SU-DHL-6 (cell line): ENCODE measurements around the gene DOCK1.

Experiments
- H2AFZ ChIP-seq: fragments of 200-600 bp; sonication (generic); 2 replicates; pipeline ENCODE4 v1.6.1; 2014; ENCODE audit warnings: low read depth, mild to moderate bottlenecking, moderate library complexity, mixed read lengths, antibody characterized with exemption, low read length; ENCODE audit not compliant: severe bottlenecking
- H3F3A ChIP-seq: fragments of 200-600 bp; shearing (Covaris generic); 2 replicates; pipeline ENCODE4 v1.6.0; 2016; ENCODE audit warnings: antibody characterized with exemption, mild to moderate bottlenecking; ENCODE audit not compliant: insufficient read depth
- H3K27ac ChIP-seq: fragments of 200-600 bp; sonication (generic); 2 replicates; pipeline ENCODE4 v1.5.1; 2016; ENCODE audit warnings: low read depth, mild to moderate bottlenecking, low read length, moderate library complexity, mixed read lengths
- H3K27me3 ChIP-seq: fragments of 200-600 bp; sonication (generic), shearing (Covaris generic); 2 replicates; pipeline ENCODE4 v1.6.0; 2014; ENCODE audit warnings: mild to moderate bottlenecking, low read length
- H3K36me3 ChIP-seq: fragments of 200-600 bp; sonication (generic); 2 replicates; pipeline ENCODE4 v1.6.1; 2014; ENCODE audit warnings: mild to moderate bottlenecking, low read length, mixed read lengths
- H3K4me2 ChIP-seq: fragments of 300-600, 200-600 bp; shearing (Covaris generic), sonication (generic); 2 replicates; pipeline ENCODE4 v1.6.0; 2014; ENCODE audit warnings: low read length, low read depth, mild to moderate bottlenecking; ENCODE audit not compliant: poor library complexity, severe bottlenecking
- H3K4me3 ChIP-seq: fragments of 200-600 bp; sonication (generic); 2 replicates; pipeline ENCODE4 v1.5.1; 2014; ENCODE audit warnings: antibody characterized with exemption, low read length, mild to moderate bottlenecking, mixed read lengths; ENCODE audit not compliant: insufficient read depth, poor library complexity, severe bottlenecking
- H3K79me2 ChIP-seq: fragments of 200-600 bp; sonication (generic); 2 replicates; pipeline ENCODE4 v1.6.1; 2014; ENCODE audit warnings: mild to moderate bottlenecking, low read length, moderate library complexity; ENCODE audit not compliant: insufficient read depth
- H3K9ac ChIP-seq: fragments of 200-600 bp; sonication (generic); 2 replicates; pipeline ENCODE4 v1.7.0; 2014; ENCODE audit warnings: mild to moderate bottlenecking, low read length
- H3K9me2 ChIP-seq: fragments of 200-600 bp; sonication (generic); replicated peaks from 2 replicates; pipeline ENCODE4 v1.6.1; 2014; ENCODE audit warnings: low read length; ENCODE audit not compliant: insufficient read depth
- H3K9me3 ChIP-seq: fragments of 200-600 bp; sonication (generic); 2 replicates; pipeline ENCODE4 v1.6.1; 2014; ENCODE audit warnings: low read length, mixed read lengths; ENCODE audit not compliant: insufficient read depth
- H4K20me1 ChIP-seq: fragments of 200-600 bp; sonication (generic); 2 replicates; pipeline ENCODE4 v1.6.1; 2014; ENCODE audit warnings: low read depth, mild to moderate bottlenecking, antibody characterized with exemption, low read length, moderate library complexity, mixed read lengths
- EZH2phosphoT487 ChIP-seq: fragments of 200-600 bp; sonication (generic), shearing (Covaris generic); conservative IDR thresholded peaks from 2 replicates; pipeline ENCODE4 v1.6.1; 2018; ENCODE audit warnings: mild to moderate bottlenecking, antibody characterized with exemption, low read length, moderate library complexity, mixed read lengths
- TF ChIP-seq, protein P1 (sequence below): fragments of 200-600 bp; sonication (generic); IDR thresholded peaks from one replicate; pipeline ENCODE4 v1.5.1; 2017; ENCODE audit warnings: antibody characterized with exemption, mild to moderate bottlenecking, low read length, moderate library complexity; ENCODE audit not compliant: insufficient read depth, poor library complexity, severe bottlenecking

DOCK1 gene

DNA sequence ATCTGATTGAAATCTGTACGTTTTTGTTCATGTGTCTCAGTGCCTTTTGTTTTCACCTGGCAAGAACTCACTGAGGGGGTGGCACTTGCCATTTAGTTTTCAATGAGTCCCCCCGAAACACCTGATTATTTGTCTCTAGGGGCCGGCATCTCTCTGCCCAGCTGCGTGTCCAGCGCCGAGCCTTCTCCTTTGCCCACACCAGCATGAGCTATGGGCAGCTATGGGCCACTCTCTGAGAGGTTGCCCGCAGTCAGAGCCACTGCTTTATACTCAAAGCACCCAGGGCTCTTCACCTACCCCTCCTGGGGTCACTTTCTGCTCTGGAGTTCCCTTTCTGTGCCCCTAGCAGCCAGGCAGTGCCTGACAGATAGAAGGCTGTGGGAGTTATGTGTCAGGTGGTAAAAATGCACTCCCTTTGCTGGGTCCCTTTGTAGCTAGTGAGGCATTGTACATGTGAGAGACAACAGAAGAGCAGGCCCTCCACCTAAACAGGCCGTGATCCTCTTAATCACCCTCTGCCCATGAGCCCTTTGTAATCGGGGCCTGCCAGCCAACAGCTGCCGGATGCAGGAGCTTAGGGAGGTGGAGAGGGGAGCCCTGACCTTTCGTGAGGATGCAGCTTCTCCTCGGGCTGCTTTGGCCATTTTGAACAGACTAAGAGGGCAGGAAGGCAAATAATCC lies 510.8 kb downstream of the DOCK1 start:
- Histone ChIP-seq H3F3A (no peaks in the 10 kb centered on the region), H3K27ac (no peak overlapping the region), H3K4me3 (no peak overlapping the region), H3K36me3 (no peaks in the 10 kb centered on the region), H3K4me2 (no peak overlapping the region), H4K20me1 (no peaks in the 10 kb centered on the region), H3K9ac (no peak overlapping the region), H3K79me2 (no peaks in the 10 kb centered on the region), H3K9me2 (no peaks in the 10 kb centered on the region), H3K27me3 (no peaks in the 10 kb centered on the region), H3K9me3 (no peaks in the 10 kb centered on the region), H2AFZ (no peak overlapping the region)
- TF ChIP-seq, protein P1, sequence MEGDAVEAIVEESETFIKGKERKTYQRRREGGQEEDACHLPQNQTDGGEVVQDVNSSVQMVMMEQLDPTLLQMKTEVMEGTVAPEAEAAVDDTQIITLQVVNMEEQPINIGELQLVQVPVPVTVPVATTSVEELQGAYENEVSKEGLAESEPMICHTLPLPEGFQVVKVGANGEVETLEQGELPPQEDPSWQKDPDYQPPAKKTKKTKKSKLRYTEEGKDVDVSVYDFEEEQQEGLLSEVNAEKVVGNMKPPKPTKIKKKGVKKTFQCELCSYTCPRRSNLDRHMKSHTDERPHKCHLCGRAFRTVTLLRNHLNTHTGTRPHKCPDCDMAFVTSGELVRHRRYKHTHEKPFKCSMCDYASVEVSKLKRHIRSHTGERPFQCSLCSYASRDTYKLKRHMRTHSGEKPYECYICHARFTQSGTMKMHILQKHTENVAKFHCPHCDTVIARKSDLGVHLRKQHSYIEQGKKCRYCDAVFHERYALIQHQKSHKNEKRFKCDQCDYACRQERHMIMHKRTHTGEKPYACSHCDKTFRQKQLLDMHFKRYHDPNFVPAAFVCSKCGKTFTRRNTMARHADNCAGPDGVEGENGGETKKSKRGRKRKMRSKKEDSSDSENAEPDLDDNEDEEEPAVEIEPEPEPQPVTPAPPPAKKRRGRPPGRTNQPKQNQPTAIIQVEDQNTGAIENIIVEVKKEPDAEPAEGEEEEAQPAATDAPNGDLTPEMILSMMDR: no peak
- no peak for TF ChIP-seq EZH2phosphoT487

DNA sequence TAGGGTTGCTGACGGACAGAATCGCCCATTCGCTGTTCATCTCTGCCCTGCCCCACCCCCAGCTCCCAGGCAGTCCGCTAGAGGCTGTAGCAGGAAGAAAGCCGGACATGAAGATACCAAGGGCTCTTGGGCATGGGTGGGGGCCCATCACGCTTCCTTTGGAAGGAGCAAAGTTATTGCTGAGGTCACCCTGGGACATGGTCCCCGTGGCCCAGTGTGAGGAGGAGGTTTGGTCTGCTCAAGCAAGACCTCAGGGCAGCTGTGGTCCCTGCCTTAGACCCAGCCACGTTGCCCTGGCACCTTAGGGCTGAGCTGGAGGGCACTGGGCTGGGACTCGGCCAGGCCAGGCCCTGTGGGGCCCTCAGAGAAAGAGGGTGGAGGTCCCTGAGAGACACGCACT lies 511.8 kb downstream of the DOCK1 start:
- H3K27ac ChIP-seq: no peak overlapping the region
- no peaks in the 10 kb centered on the region for H3K36me3 ChIP-seq
- H4K20me1 ChIP-seq: no peaks in the 10 kb centered on the region
- no peaks in the 10 kb centered on the region for H3K79me2 ChIP-seq
- H3K27me3 ChIP-seq: no peaks in the 10 kb centered on the region
- no peak overlapping the region for H2AFZ ChIP-seq
- no peaks in the 10 kb centered on the region for H3K9me3 ChIP-seq
- TF ChIP-seq, protein P1: no peak
- no peak for TF ChIP-seq EZH2phosphoT487
- no peaks in the 10 kb centered on the region for H3K9me2 ChIP-seq
- H3K4me3 ChIP-seq: no peak overlapping the region
- no peak overlapping the region for H3K4me2 ChIP-seq
- H3F3A ChIP-seq: no peaks in the 10 kb centered on the region
- H3K9ac ChIP-seq: no peak overlapping the region

DNA sequence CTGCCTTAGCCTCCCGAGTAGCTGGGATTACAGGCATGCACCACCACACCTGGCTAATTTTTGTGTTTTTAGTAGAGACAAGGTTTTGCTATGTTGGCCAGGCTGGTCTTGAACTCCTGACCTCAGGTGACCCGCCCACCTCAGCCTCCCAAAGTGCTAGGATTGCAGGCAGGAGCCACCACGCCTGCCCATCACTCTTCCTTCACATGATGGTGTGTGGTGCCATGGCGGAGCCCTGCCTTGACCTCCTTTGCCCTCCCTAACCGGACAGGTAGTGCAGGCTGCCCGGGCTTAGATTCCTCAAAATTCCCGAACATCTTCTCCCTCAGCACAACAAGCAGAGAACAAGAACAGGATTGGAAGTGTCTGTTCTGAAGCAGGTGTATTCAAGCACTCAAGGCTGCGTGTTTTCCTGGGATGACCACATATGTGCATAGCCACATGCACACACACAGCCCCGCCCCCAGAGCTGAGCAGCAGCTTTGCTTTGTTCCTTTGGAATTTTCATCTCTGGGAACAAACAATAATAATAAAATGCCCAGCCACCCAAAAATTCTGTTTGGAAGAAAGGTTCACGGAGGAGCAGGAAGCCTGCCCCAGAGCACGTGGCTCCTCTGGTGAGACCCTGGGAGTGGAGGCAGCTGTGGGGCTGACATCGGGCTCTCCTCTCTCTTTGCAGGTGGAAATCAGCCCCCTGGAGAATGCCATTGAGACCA lies 512.6 kb downstream of the DOCK1 start:
- H3K4me3 ChIP-seq: no peak overlapping the region
- no peaks in the 10 kb centered on the region for H3F3A ChIP-seq
- no peak overlapping the region for H3K9ac ChIP-seq
- H4K20me1 ChIP-seq: no peaks in the 10 kb centered on the region
- no peaks in the 10 kb centered on the region for H3K79me2 ChIP-seq
- H3K36me3 ChIP-seq: no peaks in the 10 kb centered on the region
- H3K4me2 ChIP-seq: no peak overlapping the region
- no peak overlapping the region for H3K27ac ChIP-seq
- H2AFZ ChIP-seq: no peak overlapping the region
- TF ChIP-seq, protein P1: no peak
- no peak for TF ChIP-seq EZH2phosphoT487
- no peaks in the 10 kb centered on the region for H3K9me3 ChIP-seq
- H3K9me2 ChIP-seq: no peaks in the 10 kb centered on the region
- no peaks in the 10 kb centered on the region for H3K27me3 ChIP-seq
